Measurements from ENCODE around the gene SF3A1.

SF3A1 gene

GRCh38 chr22:30325065-30325720 lies 31.5 kb downstream of the SF3A1 start:
- peak; percentile 82 for DNase-seq

GRCh38 chr22:30324014-30324730 lies 32.5 kb downstream of the SF3A1 start:
- peak; percentile 69 for DNase-seq

DNA sequence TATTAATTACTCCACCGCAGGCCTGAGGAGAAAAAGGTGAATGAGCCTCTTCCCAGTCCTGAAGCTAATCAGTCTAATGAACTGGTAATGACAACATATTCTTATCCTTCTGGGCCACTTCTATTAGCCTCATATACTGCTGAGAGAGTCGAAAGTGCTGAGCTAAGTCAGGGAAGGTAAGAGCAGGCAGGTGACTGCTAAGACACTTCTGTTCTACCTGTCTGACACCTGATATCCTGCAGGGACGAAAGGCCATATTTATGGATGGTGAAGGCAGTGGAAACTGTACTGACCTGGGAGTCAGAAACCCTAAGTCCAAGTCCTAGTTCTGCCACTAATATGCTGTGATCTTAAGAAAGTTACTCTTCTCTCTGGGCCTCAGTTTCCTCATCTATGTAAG lies 33.4 kb downstream of the SF3A1 start:
- DNase-seq, result no peak

GRCh38 chr22:30321461-30321860 lies 35.2 kb downstream of the SF3A1 start:
- no peak for DNase-seq

DNA sequence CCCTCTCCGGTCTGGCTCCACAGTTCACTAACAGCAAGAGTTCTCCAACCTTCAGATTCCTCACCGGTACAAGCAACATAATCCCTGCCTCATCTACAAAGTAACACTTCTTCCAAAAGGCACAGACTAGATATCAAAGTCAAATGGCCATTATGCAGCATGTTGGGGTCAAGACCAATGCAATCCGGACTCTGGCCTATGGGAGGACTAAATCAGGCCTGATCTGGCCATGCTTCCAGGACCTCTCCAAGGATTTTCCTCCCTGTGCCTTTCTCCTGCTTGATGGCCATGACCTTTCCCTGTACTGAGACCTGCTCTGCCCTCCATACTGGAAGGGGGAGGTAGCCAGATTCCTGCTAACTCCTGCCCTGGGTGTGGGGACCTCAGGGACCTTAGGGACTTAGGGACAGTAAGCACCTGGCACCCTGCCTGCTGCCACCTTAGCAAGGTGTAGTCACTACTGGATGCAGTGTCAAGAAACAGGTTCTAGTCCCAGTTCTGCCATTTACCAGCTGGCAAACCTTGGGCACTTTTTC lies 36.6 kb downstream of the SF3A1 start:
- DNase-seq, result no peak

DNA sequence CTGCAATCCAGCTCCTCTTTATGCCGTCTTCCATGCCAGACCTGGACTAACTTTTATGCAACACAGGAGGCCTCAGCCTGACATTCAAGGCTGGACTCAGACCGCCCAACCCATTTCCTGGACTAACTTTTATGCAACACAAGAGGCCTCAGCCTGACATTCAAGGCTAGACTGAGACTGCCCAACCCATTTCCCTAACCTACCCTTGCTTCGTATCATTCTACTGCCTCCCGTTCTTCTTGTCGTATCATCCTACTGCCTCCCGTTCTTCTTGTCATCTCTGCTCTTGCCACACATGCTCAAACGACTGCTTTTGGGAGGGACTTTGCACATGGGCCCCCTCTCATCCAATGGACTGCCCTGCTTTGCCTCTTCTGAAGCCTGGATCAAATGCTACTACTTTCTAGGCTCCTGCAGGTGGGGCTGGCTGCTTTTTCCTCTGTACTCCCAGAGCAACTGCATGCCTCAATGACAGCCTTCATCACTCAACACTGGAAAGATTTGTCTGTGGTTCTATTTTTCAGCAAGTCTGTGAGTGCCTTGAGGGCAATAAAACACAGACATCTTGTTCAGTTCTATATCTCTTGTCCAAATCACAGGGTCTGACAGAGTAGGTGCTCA lies 37.8 kb downstream of the SF3A1 start:
- DNase-seq, result no peak

DNA sequence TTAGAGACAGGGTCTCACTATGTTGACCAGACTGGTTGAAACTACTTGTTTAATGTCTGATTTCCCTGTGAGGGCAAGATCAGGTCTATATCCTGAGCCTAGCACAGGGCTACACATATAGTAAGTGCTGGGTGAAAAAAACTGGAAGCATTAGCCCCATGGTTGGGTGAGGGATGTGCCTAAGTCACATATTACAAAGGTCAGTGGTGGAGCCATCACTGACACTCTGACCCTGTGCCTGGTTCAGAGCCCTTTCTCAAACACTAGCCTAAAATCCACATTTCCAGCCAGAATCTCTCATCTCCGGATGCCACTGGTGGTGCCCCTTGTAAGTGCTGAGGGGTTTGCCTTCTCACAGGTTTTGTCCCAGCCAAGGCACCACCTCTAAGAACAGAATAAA lies 38.9 kb downstream of the SF3A1 start:
- DNase-seq, result no peak

GRCh38 chr22:30315962-30316576 lies 40.6 kb downstream of the SF3A1 start:
- no peak for DNase-seq

DNA sequence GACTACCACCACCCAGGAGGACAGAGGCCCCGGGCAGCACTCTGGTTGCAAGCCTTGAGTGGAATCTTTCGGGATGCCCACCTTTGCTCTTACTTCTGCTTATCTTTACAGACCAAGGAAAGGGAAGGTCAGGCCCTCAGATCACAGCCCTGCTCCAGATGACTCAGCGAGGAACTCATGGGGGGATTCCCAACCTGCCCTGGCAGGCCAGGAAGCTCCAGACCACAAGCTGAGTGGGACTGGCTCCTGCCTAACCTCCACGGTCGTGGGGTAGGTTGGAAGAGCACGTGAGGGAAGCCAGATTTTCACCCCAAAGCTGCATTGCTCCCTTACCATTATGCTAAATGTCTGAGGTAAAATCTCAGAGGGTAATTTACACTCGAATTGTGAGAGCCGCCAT lies 41.8 kb downstream of the SF3A1 start:
- no peak for DNase-seq

DNA sequence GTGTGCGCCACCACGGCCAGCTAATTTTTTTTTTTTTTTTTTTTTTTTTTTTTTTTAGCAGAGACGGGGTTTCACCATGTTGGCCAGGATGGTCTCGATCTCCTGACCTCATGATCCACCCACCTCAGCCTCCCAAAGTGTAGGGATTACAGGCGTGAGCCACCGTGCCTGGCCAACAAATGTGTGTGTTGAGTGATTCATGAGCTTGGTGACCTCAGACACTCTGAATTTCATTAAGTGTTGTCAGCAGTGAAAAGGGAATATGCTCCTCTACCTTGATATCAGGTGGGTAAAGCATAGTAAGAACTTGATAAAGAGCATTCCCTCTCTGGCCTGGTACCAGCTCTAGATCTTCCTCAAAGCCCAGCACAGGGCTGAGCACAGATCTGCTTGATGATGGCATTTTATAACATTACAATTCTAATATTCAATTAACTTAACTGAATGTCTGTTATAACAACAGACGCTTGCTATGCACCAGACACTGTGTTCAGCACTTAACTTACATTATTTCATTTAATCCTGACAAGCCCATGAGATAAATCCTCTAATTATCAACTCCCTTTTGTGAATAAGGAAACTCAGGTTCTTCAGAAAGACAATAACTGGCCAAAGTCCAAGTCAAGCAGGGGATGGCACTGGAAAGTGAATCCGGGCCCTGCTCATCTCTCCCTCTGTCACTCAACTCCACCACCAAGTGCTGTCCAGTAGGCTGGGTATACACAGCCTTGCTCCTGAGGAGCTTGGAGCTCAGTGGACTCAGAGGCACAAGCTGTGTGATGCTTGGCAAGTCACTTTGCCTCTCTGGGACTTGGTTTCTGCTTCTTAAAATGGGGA lies 42.9 kb downstream of the SF3A1 start:
- DNase-seq, result no peak

DNA sequence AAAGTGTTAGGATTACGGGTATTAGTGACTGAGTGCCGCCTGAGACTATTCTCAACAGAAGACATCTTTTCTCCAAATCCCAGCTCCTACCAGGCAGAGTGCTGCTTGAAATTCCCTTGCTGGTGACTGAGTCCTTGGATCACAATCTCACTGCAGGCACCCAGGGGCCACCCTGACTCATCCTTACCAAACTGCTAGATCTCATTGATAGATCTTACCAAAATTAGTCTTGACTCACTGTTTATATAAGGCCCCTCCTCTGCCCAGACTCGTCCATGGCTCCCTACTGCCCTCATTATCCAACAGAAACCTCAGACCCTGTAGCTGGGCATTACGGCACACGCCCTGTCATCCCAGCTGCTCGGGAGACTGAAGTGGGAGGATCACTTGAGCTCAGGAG lies 44.6 kb downstream of the SF3A1 start:
- peak; percentile 55 for DNase-seq

- DNase-seq, result no peak
Measured at GRCh38 chr22:30310881-30311771, 45.6 kb downstream of the SF3A1 start.

DNA sequence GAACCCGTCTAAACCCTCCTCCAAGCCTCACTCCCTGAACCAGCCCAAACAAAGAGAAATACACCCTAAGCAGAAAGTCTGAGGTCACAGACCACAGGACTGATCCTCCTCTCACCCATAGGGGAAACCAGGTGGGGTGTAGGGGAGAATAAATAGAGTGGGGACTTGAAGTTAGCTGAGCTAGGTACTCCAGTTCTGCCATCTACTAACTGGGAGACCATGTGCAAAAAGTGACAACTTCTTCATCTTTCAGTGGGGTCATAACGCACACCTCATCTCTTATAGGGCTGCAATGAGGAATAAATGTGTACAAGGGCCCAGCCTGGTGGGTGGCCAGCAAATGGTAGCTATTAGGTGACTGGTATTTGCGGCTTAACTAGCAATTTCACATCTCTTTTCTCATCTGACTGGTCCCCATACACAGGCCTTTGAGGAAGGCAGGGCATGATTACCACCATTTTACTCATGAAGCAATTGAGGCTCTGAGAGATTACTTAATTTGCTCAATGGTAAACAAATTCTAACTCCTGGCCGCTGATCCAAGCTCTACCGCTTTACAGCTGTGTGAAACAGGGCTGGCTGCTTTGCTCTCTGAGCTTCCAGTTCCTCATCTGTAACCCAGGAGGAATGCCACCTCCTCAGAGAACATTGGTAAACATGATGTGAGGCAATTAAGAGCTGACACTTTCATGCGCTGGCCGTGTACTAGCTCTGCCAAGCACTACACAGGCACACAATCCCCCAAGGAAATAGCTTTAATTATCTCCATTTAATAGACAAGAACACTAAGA lies 46.5 kb downstream of the SF3A1 start:
- peak; percentile 46 for DNase-seq

DNA sequence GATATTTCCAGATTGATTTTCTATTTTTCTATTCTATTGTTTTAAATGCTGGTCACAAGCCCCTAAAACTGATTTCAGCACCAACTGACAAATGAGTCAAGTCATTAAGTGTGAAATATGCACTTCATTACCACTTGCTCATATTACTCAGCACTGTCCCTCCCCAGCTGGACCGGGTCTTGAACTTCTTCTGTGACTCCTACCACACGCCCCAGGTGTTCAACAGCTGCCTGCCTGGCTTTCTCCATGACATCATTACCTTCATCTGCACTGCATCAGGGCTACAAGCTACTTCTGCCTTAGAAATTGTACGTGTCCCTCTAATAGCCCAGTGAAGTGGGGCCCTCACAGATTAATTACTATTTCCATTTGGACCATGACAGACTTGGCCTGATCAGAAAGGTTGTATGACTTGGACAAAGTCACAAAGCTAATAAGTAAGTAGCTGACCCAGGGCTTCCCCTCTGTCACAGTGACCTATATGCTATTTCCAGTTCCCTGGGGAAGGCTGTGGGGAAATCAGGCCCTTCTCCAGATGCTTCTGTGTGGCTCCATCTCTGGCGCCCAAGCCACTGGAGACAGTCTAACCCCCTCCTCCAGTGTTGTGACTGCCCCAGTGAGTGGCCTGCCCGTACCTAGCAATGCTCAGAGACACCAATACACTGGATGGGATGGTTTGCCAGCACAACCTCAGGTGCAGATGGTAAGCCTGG lies 48.0 kb downstream of the SF3A1 start:
- peak; percentile 65 for DNase-seq

GRCh38 chr22:30308093-30308492 lies 48.6 kb downstream of the SF3A1 start:
- no peak for DNase-seq

DNA sequence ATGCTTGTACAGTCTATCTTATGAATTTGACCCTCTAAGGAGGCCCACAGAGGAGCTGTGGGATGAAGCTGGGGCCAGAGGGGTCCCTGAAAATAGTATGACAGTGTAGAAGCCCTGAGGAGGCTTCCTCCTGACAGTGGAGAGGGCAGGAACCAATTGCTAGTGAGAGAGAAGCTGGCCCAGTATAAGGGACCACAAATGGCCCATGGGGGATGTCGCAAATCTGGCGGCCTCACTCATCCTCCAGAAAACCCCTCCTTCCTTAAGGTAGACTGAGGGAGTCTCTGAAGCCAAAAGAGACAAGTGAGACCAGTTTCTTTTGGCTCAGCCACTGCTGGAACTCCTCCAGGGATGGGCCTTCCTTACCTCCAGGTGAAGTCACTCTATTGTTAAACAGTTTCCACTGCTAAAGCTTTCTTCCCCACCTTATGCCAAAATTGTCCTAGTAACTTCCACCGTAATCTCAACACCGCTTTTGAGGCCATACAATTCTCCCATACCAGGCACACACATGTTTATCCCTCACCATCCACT lies 49.6 kb downstream of the SF3A1 start:
- no peak for DNase-seq

DNA sequence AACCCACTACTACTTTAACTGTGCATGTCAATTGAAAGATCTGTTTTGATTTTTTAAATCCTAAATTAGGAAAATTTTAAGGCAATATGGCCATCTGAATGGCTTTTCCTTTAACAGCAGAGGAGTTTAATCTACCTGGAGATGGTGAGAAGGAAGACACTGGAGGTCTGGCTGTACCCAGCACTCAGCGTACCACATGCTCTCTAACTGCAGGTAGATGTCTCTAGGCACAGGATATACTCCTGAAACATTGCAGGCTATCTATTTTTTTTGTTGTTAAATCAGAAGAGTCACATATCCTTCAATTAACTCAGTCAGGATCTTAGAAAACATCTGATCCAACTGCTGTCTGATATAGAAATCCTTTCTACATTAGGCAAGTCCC lies 50.1 kb downstream of the SF3A1 start:
- no peak for DNase-seq

DNA sequence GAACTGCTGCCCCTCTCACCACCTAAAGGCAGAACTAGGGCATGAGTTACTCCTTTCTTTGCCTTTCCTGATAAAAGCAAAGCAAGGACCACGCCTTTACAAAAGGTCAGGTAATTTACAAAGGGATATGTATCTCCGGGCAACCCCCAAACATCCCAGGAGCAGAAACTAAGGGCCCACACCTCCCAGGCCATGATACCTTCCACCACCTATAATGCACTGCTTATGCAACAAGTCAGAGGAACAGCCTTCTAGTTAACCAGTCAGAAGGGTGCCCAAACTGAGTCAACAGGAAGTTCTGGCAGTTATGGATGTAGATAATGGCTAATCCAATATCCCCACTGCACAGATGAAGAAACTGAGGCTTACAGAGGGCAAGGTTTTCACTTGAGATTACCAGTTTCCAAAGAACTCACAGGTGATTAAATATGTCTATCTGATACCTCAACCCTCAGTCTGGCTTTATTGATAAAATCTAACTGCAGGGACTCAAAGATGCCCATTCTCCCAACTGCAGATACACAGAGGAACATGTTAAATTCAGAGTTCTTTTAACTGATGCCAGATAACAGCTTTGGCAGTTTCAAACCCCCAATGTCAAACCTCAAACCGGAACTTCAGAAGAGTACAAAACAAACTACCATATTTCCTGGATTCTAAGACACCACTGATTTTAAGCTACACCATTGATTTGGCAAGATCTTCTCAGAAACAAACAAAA lies 50.6 kb downstream of the SF3A1 start:
- no peak for DNase-seq

GRCh38 chr22:30305519-30305905 lies 51.2 kb downstream of the SF3A1 start:
- no peak for DNase-seq

Data from fibroblast of skin of abdomen (primary cell).